Hepatocyte (in vitro differentiated cells): Measurements from ENCODE around the gene ZFPM1.

ENCODE experiments used
- EZH2 ChIP-seq: fragments of 200-600 bp; sonication (generic); IDR thresholded peaks from 2 replicates; pipeline ENCODE4 v1.6.1; 2016; ENCODE audit warnings: antibody characterized with exemption, mild to moderate bottlenecking, borderline replicate concordance
- EZH2phosphoT487 ChIP-seq: fragments of 200-600 bp; sonication (generic); IDR thresholded peaks from one replicate; pipeline ENCODE4 v1.6.1; 2018; ENCODE audit warnings: antibody characterized with exemption, mild to moderate bottlenecking, low read depth, moderate library complexity; ENCODE audit not compliant: unreplicated experiment, severe bottlenecking
- TF ChIP-seq, protein P1 (sequence below): fragments of 200-600 bp; sonication (generic); IDR thresholded peaks from 2 replicates; pipeline ENCODE4 v1.5.1; 2016; ENCODE audit warnings: antibody characterized with exemption, mild to moderate bottlenecking; ENCODE audit not compliant: poor library complexity

GRCh38 chr16:88578446-88579313 lies 125.6 kb downstream of the ZFPM1 start:
- TF ChIP-seq EZH2 (no peak), EZH2phosphoT487 (no peak)
- TF ChIP-seq, protein P1, sequence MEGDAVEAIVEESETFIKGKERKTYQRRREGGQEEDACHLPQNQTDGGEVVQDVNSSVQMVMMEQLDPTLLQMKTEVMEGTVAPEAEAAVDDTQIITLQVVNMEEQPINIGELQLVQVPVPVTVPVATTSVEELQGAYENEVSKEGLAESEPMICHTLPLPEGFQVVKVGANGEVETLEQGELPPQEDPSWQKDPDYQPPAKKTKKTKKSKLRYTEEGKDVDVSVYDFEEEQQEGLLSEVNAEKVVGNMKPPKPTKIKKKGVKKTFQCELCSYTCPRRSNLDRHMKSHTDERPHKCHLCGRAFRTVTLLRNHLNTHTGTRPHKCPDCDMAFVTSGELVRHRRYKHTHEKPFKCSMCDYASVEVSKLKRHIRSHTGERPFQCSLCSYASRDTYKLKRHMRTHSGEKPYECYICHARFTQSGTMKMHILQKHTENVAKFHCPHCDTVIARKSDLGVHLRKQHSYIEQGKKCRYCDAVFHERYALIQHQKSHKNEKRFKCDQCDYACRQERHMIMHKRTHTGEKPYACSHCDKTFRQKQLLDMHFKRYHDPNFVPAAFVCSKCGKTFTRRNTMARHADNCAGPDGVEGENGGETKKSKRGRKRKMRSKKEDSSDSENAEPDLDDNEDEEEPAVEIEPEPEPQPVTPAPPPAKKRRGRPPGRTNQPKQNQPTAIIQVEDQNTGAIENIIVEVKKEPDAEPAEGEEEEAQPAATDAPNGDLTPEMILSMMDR = no peak
